ENCODE data around the gene PCDH9.

The PCDH9 gene

DNA sequence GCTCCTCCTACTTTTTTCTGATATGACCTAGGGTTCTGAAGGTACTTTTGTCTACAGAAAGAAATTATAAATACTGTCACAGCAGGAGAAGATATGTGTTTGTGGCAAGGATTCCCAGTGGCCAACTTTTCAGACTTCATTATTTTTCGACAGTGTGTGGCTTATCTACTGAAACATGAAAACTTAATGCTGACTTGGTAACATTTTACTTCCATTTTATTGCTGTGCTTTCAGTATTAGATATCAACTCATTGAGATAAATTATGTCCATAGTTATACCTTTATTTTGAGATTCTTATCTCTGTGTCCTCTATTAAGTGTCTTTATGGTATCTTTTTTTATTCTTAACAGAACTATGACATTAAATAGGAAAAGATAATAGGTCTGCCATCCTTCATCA lies 700.0 kb downstream of the PCDH9 start:
- Histone ChIP-seq H3K27ac (replicated peaks) (no peak overlapping the region), H3K4me3 (replicated peaks; ENCODE audit: insufficient read depth, low read length) (no peak overlapping the region), H3K27me3 (ENCODE audit: insufficient read depth, poor library complexity, severe bottlenecking) (no peaks in the 10 kb centered on the region)
- TF ChIP-seq GABPA (IDR thresholded peaks at IDR 0.05; ENCODE audit: low read depth) = no peak
- TF ChIP-seq, protein P1, sequence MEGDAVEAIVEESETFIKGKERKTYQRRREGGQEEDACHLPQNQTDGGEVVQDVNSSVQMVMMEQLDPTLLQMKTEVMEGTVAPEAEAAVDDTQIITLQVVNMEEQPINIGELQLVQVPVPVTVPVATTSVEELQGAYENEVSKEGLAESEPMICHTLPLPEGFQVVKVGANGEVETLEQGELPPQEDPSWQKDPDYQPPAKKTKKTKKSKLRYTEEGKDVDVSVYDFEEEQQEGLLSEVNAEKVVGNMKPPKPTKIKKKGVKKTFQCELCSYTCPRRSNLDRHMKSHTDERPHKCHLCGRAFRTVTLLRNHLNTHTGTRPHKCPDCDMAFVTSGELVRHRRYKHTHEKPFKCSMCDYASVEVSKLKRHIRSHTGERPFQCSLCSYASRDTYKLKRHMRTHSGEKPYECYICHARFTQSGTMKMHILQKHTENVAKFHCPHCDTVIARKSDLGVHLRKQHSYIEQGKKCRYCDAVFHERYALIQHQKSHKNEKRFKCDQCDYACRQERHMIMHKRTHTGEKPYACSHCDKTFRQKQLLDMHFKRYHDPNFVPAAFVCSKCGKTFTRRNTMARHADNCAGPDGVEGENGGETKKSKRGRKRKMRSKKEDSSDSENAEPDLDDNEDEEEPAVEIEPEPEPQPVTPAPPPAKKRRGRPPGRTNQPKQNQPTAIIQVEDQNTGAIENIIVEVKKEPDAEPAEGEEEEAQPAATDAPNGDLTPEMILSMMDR (IDR thresholded peaks at IDR 0.05; ENCODE audit: insufficient read depth, low read length) = no peak
- no peak for TF ChIP-seq SPI1 (IDR thresholded peaks at IDR 0.05; ENCODE audit: borderline replicate concordance, low read depth)
- TF ChIP-seq, protein P2, sequence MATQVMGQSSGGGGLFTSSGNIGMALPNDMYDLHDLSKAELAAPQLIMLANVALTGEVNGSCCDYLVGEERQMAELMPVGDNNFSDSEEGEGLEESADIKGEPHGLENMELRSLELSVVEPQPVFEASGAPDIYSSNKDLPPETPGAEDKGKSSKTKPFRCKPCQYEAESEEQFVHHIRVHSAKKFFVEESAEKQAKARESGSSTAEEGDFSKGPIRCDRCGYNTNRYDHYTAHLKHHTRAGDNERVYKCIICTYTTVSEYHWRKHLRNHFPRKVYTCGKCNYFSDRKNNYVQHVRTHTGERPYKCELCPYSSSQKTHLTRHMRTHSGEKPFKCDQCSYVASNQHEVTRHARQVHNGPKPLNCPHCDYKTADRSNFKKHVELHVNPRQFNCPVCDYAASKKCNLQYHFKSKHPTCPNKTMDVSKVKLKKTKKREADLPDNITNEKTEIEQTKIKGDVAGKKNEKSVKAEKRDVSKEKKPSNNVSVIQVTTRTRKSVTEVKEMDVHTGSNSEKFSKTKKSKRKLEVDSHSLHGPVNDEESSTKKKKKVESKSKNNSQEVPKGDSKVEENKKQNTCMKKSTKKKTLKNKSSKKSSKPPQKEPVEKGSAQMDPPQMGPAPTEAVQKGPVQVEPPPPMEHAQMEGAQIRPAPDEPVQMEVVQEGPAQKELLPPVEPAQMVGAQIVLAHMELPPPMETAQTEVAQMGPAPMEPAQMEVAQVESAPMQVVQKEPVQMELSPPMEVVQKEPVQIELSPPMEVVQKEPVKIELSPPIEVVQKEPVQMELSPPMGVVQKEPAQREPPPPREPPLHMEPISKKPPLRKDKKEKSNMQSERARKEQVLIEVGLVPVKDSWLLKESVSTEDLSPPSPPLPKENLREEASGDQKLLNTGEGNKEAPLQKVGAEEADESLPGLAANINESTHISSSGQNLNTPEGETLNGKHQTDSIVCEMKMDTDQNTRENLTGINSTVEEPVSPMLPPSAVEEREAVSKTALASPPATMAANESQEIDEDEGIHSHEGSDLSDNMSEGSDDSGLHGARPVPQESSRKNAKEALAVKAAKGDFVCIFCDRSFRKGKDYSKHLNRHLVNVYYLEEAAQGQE (IDR thresholded peaks at IDR 0.05; ENCODE audit: insufficient replicate concordance, low read depth) = no peak
- no peak for TF ChIP-seq POLR2AphosphoS5 (IDR thresholded peaks at IDR 0.05; ENCODE audit: low read depth)
- no peak for DNase-seq (ENCODE audit: low read depth in 1 of 2, low spot score in 1 of 2)

DNA sequence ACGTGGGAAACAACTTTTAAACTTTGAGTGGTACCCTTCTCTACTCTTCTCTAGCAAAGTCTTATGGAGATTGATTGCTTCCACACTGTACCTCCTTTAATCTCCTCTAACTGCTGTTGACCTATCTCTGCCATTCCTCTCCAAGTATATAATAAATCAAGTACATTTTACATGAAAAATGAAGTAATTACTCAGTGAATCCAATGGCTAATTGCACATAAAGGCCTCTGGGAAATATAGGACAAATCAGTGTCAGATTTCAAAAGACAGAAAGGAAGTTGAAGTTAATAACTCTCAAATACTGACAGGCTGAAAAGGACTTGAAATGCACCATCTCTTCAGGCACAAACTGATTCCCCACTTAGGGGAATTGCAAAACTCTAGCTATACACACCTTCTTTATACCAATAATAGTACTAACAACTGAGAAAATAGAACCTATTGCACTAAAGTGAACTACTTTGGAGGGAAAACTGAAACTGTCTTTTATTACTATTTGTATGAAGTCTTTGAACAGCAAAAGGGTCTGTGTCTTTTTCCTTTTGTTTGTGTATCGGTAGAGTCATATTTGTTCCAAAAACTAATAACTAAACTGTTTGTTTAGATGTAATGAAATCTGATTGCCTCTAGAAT lies 701.1 kb downstream of the PCDH9 start:
- Histone ChIP-seq H3K4me3 (replicated peaks; ENCODE audit: insufficient read depth, low read length) (no peak overlapping the region), H3K27me3 (ENCODE audit: insufficient read depth, poor library complexity, severe bottlenecking) (no peaks in the 10 kb centered on the region), H3K27ac (replicated peaks) (no peak overlapping the region)
- TF ChIP-seq SPI1 (IDR thresholded peaks at IDR 0.05; ENCODE audit: borderline replicate concordance, low read depth) = no peak
- TF ChIP-seq, protein P2 (IDR thresholded peaks at IDR 0.05; ENCODE audit: insufficient replicate concordance, low read depth) = no peak
- TF ChIP-seq GABPA (IDR thresholded peaks at IDR 0.05; ENCODE audit: low read depth) = no peak
- no peak for TF ChIP-seq POLR2AphosphoS5 (IDR thresholded peaks at IDR 0.05; ENCODE audit: low read depth)
- TF ChIP-seq, protein P1 (IDR thresholded peaks at IDR 0.05; ENCODE audit: insufficient read depth, low read length) = no peak
- DNase-seq (ENCODE audit: low read depth in 1 of 2, low spot score in 1 of 2) = no peak

DNA sequence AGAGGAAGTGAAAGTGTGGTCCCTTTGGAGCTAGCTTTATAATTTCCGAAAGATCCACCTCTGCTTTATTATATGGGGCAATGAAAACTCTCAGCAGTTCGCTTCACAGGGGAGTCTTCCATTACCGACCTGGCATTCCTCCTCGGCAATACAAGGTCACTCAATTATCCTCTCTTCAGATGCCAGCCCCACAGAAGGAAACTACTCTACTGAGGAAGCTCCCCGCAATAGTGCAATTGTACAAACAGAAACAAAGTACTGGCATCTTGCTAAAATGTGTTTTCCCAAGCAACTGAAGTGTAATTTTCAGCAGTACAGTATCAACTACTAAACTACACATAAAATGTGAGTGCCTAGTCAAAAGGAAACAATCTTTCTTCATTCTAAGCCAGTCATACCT lies 702.0 kb downstream of the PCDH9 start:
- no peaks in the 10 kb centered on the region for H3K27me3 ChIP-seq (ENCODE audit: insufficient read depth, poor library complexity, severe bottlenecking)
- TF ChIP-seq GABPA (IDR thresholded peaks at IDR 0.05; ENCODE audit: low read depth) = no peak
- no peak for TF ChIP-seq SPI1 (IDR thresholded peaks at IDR 0.05; ENCODE audit: borderline replicate concordance, low read depth)
- TF ChIP-seq, protein P1 (IDR thresholded peaks at IDR 0.05; ENCODE audit: insufficient read depth, low read length) = no peak
- TF ChIP-seq, protein P2 (IDR thresholded peaks at IDR 0.05; ENCODE audit: insufficient replicate concordance, low read depth) = no peak
- TF ChIP-seq POLR2AphosphoS5 (IDR thresholded peaks at IDR 0.05; ENCODE audit: low read depth) = no peak
- no peak overlapping the region for H3K27ac ChIP-seq (replicated peaks)
- no peak for DNase-seq (ENCODE audit: low read depth in 1 of 2, low spot score in 1 of 2)
- H3K4me3 ChIP-seq (replicated peaks; ENCODE audit: insufficient read depth, low read length) = no peak overlapping the region
